Peyer's patch (tissue), 4 donors: ENCODE data around the gene NRL. TPM values are rescaled to one million over a fixed set of nuclear protein-coding genes. Genes with fewer than 3 reads are reported as not detected.

Experiments
- DNase-seq, 3 donors: peaks; one replicate each; pipeline ENCODE4 v3.0.0-alpha.2; 2017 to 2019
- H3K27ac ChIP-seq, 4 donors: fragments of 200-600 bp; sonication (generic); one replicate each; pipeline ENCODE4 v1.5.1; 2016 to 2019
- H3K27me3 ChIP-seq, 2 donors: fragments of 200-600 bp; sonication (generic); one replicate each; pipeline ENCODE4 v1.5.1; 2019
- H3K36me3 ChIP-seq, 3 donors: fragments of 200-600 bp; sonication (generic); one replicate each; pipeline ENCODE4 v1.5.1; 2016 to 2019
- H3K4me1 ChIP-seq, 4 donors: fragments of 200-600 bp; sonication (generic); one replicate each; pipeline ENCODE4 v1.5.1; 2016 to 2019
- H3K4me3 ChIP-seq, 4 donors: fragments of 200-600 bp; sonication (generic); 1 replicate in 3 of 4; 2 replicates in 1 of 4; pipeline ENCODE4 v1.5.1; 2016 to 2019; ENCODE audit warnings: mild to moderate bottlenecking in 1 of 4
- H3K9me3 ChIP-seq, 4 donors: fragments of 200-600 bp; sonication (generic); one replicate each; pipeline ENCODE4 v1.5.1; 2016 to 2019; ENCODE audit warnings: mild to moderate bottlenecking in 1 of 4
- POLR2A ChIP-seq, 2 donors: fragments of 450-650 bp; IDR thresholded peaks; one replicate each; pipeline ENCODE4 v1.5.1; 2017; ENCODE audit warnings: antibody characterized with exemption in 2 of 2, mild to moderate bottlenecking in 2 of 2, moderate library complexity in 2 of 2
- total RNA-seq, 4 donors: library from RNA; depleted of rRNA; stranded (reverse); fragments of >200 nt; gene quantifications; one replicate each; pipeline ENCODE4 v1.1.0, GENCODE V29; 2016
- TF ChIP-seq, protein P1 (sequence below), 6 experiments: fragments of 450-650 bp in 4 of 6; fragments of 200-600 bp in 2 of 6; sonication (generic) in 1 of 6; IDR thresholded peaks; one replicate each; pipeline ENCODE4 v1.5.1; 2017 to 2019; ENCODE audit warnings: antibody characterized with exemption in 6 of 6, mild to moderate bottlenecking in 3 of 6, moderate library complexity in 1 of 6

NRL gene
- total RNA-seq, 4 donors from 2014 or later = 4.6 to 14.2 (median 13.5) TPM; not detected in 1

DNA sequence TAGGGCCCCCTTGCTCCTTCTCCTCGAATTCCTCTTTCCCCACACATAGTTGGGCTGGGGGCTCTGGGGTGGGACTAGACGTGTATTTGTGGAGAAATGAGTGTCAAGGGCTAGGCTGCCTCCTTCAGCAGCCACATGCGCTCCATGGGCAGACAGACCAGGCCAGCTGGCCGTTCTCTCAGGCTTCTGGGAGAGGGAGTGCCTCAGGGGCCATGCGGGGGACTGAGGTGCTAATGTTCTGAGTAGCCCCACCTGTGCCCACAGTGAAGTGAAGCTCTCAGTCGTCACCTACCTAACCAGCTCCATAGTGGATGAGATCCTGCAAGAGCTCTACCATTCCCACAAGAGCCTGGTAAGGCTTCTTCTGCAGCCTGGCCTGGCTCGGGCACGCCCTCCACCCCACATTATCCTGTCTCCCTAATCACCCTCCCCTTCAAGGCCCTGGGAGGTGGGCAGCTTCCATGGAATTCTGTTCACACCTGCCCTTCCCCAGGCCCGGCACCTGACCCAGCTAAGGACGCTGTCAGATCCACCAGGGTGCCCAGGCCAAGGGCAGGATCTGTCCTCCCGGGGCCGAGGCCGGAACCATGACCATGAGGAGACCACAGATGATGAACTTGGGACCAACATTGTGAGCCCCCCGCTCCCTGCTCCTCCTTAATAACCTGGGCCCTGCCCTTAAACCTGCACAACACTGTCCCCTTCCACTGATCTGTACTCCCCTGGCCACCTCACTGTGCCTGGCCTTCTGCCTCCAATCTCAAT is 52.4 kb downstream of the NRL start:
- peak in 1 of 3 donors; percentile 39 for DNase-seq
- H3K36me3 ChIP-seq = no peaks in the 10 kb centered on the region
- H3K9me3 ChIP-seq = no peaks in the 10 kb centered on the region
- peak overlapping the region in 3 of 4 donors; percentile 58 to 94 (median 78) for H3K27ac ChIP-seq
- peaks cover 0 to 49% (median 2%) of the 10 kb centered on the region in 4 donors for H3K4me1 ChIP-seq
- H3K4me3 ChIP-seq = no peak overlapping the region
- H3K27me3 ChIP-seq = no peaks in the 10 kb centered on the region
- TF ChIP-seq, protein P1, sequence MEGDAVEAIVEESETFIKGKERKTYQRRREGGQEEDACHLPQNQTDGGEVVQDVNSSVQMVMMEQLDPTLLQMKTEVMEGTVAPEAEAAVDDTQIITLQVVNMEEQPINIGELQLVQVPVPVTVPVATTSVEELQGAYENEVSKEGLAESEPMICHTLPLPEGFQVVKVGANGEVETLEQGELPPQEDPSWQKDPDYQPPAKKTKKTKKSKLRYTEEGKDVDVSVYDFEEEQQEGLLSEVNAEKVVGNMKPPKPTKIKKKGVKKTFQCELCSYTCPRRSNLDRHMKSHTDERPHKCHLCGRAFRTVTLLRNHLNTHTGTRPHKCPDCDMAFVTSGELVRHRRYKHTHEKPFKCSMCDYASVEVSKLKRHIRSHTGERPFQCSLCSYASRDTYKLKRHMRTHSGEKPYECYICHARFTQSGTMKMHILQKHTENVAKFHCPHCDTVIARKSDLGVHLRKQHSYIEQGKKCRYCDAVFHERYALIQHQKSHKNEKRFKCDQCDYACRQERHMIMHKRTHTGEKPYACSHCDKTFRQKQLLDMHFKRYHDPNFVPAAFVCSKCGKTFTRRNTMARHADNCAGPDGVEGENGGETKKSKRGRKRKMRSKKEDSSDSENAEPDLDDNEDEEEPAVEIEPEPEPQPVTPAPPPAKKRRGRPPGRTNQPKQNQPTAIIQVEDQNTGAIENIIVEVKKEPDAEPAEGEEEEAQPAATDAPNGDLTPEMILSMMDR (IDR thresholded peaks at IDR 0.05) = no peak
- no peak for TF ChIP-seq POLR2A (IDR thresholded peaks at IDR 0.05)

GRCh38 chr14:24060984-24061913 is 53.5 kb downstream of the NRL start:
- Histone ChIP-seq H3K27ac (peak overlapping the region in 3 of 4 donors; percentile 59 to 94 (median 78)), H3K9me3 (no peaks in the 10 kb centered on the region), H3K27me3 (no peaks in the 10 kb centered on the region), H3K36me3 (no peaks in the 10 kb centered on the region), H3K4me3 (no peak overlapping the region), H3K4me1 (peaks cover 0 to 49% (median 2%) of the 10 kb centered on the region in 4 donors)
- DNase-seq = peak in 2 of 3 donors; percentile 83 to 84
- TF ChIP-seq POLR2A (IDR thresholded peaks at IDR 0.05) = peak in 1 of 2 donors; percentile 35
- TF ChIP-seq, protein P1 (IDR thresholded peaks at IDR 0.05) = no peak

DNA sequence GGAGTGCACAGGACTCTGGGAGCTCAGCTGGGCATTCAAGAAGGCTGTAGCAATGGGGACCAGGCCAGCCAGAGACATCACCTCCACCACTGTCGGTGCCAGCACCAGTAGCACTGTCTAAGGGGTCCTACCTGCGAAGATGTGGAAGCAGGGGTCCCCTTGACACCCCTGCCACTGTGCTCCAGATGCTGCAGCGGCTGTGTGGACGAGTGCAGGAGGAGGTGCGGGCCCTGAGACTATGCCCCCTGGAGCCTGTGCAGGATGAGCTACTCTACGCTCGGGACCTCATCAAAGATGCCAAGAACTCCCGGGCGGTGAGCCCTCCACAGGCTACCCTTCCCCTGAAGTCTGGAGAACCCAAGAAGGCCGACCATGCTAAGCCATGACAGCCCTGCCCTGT is 54.3 kb downstream of the NRL start:
- TF ChIP-seq, protein P1 (IDR thresholded peaks at IDR 0.05) = no peak
- no peak for TF ChIP-seq POLR2A (IDR thresholded peaks at IDR 0.05)
- H3K27ac ChIP-seq = peak overlapping the region in 3 of 4 donors; percentile 59 to 94 (median 78)
- no peaks in the 10 kb centered on the region for H3K36me3 ChIP-seq
- no peak overlapping the region for H3K4me3 ChIP-seq
- DNase-seq = no peak
- peaks cover 0 to 49% (median 2%) of the 10 kb centered on the region in 4 donors for H3K4me1 ChIP-seq
- H3K27me3 ChIP-seq = no peaks in the 10 kb centered on the region
- no peaks in the 10 kb centered on the region for H3K9me3 ChIP-seq

DNA sequence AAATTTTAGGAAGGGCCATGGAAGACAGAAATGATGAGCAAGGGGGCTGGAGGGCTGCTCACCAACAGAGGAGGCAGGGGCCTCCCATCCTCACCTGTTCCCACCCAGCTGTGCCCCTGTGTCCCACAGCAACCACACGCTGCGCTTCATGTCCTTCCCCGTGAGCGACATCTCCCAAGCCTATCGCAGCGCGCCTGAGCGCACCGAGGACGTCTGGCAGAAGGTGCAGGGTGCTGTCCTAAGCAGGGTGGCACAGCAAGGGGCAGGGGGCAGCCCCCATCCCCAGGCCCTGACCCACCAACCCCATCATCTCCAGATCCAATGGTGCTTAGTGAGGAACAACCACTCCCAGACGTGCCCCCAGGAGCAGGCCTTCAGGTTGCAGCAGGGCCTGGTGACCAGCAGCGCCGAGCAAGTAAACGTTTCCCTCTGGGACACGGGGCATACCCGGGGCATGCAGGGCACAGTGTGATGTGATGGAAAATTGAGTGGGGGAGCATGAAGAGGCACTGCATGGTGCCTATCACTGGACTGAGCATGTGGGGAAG is 54.8 kb downstream of the NRL start:
- DNase-seq = peak in 1 of 3 donors; percentile 39
- TF ChIP-seq, protein P1 (IDR thresholded peaks at IDR 0.05) = no peak
- TF ChIP-seq POLR2A (IDR thresholded peaks at IDR 0.05) = no peak
- H3K36me3 ChIP-seq = no peaks in the 10 kb centered on the region

DNA sequence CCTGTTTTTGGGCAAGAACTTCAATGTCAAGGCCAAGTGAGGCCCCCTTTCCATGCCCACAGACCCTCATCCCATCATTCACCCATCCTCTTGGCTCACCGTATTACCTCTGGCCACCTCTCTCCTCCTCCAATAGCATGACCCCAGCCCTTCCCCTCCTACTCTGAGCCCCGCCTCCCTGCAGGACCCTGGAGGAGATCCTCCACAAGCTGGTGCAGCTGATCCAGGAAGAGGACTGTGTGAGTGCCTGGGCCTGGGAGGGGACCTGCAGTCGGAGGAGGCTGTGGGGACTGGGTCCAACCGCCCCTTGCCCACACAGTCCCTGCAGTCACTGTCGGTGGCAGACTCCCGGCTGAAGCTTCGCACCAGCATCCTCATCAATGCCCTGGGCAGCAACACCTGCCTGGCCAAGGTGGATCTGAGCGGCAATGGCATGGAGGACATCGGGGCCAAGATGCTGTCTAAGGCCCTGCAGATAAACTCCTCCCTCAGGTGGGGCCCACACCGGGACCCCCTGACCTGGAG is 55.7 kb downstream of the NRL start:
- no peak for TF ChIP-seq POLR2A (IDR thresholded peaks at IDR 0.05)
- TF ChIP-seq, protein P1 (IDR thresholded peaks at IDR 0.05) = no peak
- DNase-seq = peak in 1 of 3 donors; percentile 37
- peak overlapping the region in 1 of 4 donors; percentile 49 for H3K27ac ChIP-seq

More for the DNA sequence above, 54.8 kb downstream of the NRL start:
- H3K9me3 ChIP-seq = no peaks in the 10 kb centered on the region
- no peaks in the 10 kb centered on the region for H3K27me3 ChIP-seq
- H3K4me3 ChIP-seq = no peak overlapping the region
- no peak overlapping the region for H3K27ac ChIP-seq
- peaks cover 0 to 49% (median 2%) of the 10 kb centered on the region in 4 donors for H3K4me1 ChIP-seq

More for the DNA sequence above, 55.7 kb downstream of the NRL start:
- peaks cover 0 to 44% (median 2%) of the 10 kb centered on the region in 4 donors for H3K4me1 ChIP-seq
- no peaks in the 10 kb centered on the region for H3K36me3 ChIP-seq
- H3K9me3 ChIP-seq = no peaks in the 10 kb centered on the region
- no peaks in the 10 kb centered on the region for H3K27me3 ChIP-seq
- no peak overlapping the region for H3K4me3 ChIP-seq
